Activated T-cell treated with anti-CD3 and anti-CD28 coated beads, Interleukin-2, amount 50 U/mL, for 4 hours (primary cell): Measurements from ENCODE around the gene IFRD2. TPM values are rescaled to one million over a fixed set of nuclear protein-coding genes. Genes with fewer than 3 reads are reported as not detected.

Source experiments
- ATAC-seq, 2 donors: fragments of 200-7000 bp; cut with Tn5 transposase; one replicate each; pipeline ENCODE4 v1.10.0; 2021
- DNase-seq: peaks from one replicate; pipeline ENCODE4 v3.0.0-alpha.2; 2020
- H3K27me3 Mint-ChIP-seq: one replicate; pipeline ENCODE4 v1.8.0; 2021; ENCODE audit warnings: low read depth, mixed read lengths
- H3K36me3 Mint-ChIP-seq: one replicate; pipeline ENCODE4 v1.8.0; 2022; ENCODE audit warnings: mixed read lengths; ENCODE audit not compliant: insufficient read depth
- H3K4me1 Mint-ChIP-seq: one replicate; pipeline ENCODE4 v1.8.0; 2021; ENCODE audit warnings: low read depth, mixed read lengths
- H3K4me3 Mint-ChIP-seq: one replicate; pipeline ENCODE4 v1.8.0; 2021; ENCODE audit warnings: mild to moderate bottlenecking, moderate library complexity, mixed read lengths
- H3K9me3 Mint-ChIP-seq: one replicate; pipeline ENCODE4 v1.8.0; 2021; ENCODE audit warnings: mixed read lengths
- total RNA-seq, 3 donors: library from RNA; stranded (reverse); gene quantifications; one replicate each; pipeline ENCODE4 v1.2.1, GENCODE V29; 2021

The IFRD2 gene
- total RNA-seq, 3 donors from 2014 or later, result 339 to 366 (median 341) TPM

GRCh38 chr3:50239649-50240048, 52.6 kb downstream of the IFRD2 start:
- ATAC-seq, result no peak

GRCh38 chr3:50238549-50239026, 53.6 kb downstream of the IFRD2 start:
- Mint-ChIP-seq H3K9me3 (no peaks in the 10 kb centered on the region), H3K27me3 (no peaks in the 10 kb centered on the region), H3K4me3 (peak overlapping the region; percentile 95), H3K36me3 (no peaks in the 10 kb centered on the region), H3K4me1 (peaks cover 58% of the 10 kb centered on the region)
- ATAC-seq (no peak), DNase-seq (no peak)

More at GRCh38 chr3:50239649-50240048, 52.6 kb downstream of the IFRD2 start:
- peak overlapping the region; percentile 59 for H3K4me3 Mint-ChIP-seq
- no peak for DNase-seq
- H3K27me3 Mint-ChIP-seq, result no peaks in the 10 kb centered on the region
- H3K36me3 Mint-ChIP-seq, result no peaks in the 10 kb centered on the region
- peaks cover 66% of the 10 kb centered on the region for H3K4me1 Mint-ChIP-seq
- no peaks in the 10 kb centered on the region for H3K9me3 Mint-ChIP-seq

- no peaks in the 10 kb centered on the region for H3K36me3 Mint-ChIP-seq
- H3K27me3 Mint-ChIP-seq, result no peaks in the 10 kb centered on the region
- DNase-seq, result peak; percentile 80
- peaks cover 52% of the 10 kb centered on the region for H3K4me1 Mint-ChIP-seq
- no peaks in the 10 kb centered on the region for H3K9me3 Mint-ChIP-seq
- peak; percentile 56 to 59 for ATAC-seq
- H3K4me3 Mint-ChIP-seq, result peak overlapping the region; percentile 95
Observed at GRCh38 chr3:50237754-50238548, 54.3 kb downstream of the IFRD2 start.

Other genes with a start within 250 kb of the IFRD2 start
- gene RBM5, start 203.5 kb downstream of the IFRD2 start, total RNA-seq, result 100 to 1,000 TPM in 2 of 3 donors, 10 to 100 TPM in 1; 96.6 to 122 (median 112) TPM
- gene SEMA3F, start 137.1 kb downstream of the IFRD2 start, total RNA-seq, result under 1 TPM; 0.19 to 0.24 (median 0.23) TPM
- gene GNAT1, start 100.8 kb downstream of the IFRD2 start, total RNA-seq, result not detected
- gene SLC38A3, start 87.2 kb downstream of the IFRD2 start, total RNA-seq, result under 1 TPM in 2 of 3 donors, not detected in 1; 0.08 to 0.52 TPM
- 100 to 1,000 TPM; 160 to 175 (median 172) TPM for gene GNAI2, start 56.2 kb downstream of the IFRD2 start, total RNA-seq
- under 1 TPM; 0.35 to 0.55 (median 0.52) TPM for gene SEMA3B, start 23.3 kb downstream of the IFRD2 start, total RNA-seq
- under 1 TPM in 1 of 3 donors, not detected in 2; 0.13 TPM for gene LSMEM2, start 13.3 kb downstream of the IFRD2 start, total RNA-seq
- 10 to 100 TPM in 1 of 3 donors, 1 to 10 TPM in 2; 4.9 to 10.3 (median 7.2) TPM for gene HYAL3, start 7.0 kb upstream of the IFRD2 start, total RNA-seq
- 10 to 100 TPM; 17.5 to 21.7 (median 21.1) TPM for gene NAA80, start 7.0 kb upstream of the IFRD2 start, total RNA-seq
- gene HYAL1, start 11.1 kb upstream of the IFRD2 start, total RNA-seq, result under 1 TPM in 2 of 3 donors, not detected in 1; 0.24 to 0.82 TPM
- gene HYAL2, start 30.3 kb upstream of the IFRD2 start, total RNA-seq, result 10 to 100 TPM; 17.0 to 19.5 (median 19.2) TPM
- gene TUSC2, start 35.8 kb upstream of the IFRD2 start, total RNA-seq, result 10 to 100 TPM; 40.8 to 48.7 (median 48.5) TPM
- gene RASSF1, start 48.4 kb upstream of the IFRD2 start, total RNA-seq, result 10 to 100 TPM; 33.7 to 40.3 (median 37.3) TPM
- gene ZMYND10, start 53.3 kb upstream of the IFRD2 start, total RNA-seq, result 1 to 10 TPM in 1 of 3 donors, under 1 TPM in 2; 0.71 to 1.0 (median 0.96) TPM
- gene NPRL2, start 58.3 kb upstream of the IFRD2 start, total RNA-seq, result 10 to 100 TPM; 34.0 to 46.9 (median 37.0) TPM
- 10 to 100 TPM; 31.8 to 35.3 (median 33.1) TPM for gene CYB561D2, start 58.4 kb upstream of the IFRD2 start, total RNA-seq
- gene TMEM115, start 67.1 kb upstream of the IFRD2 start, total RNA-seq, result 10 to 100 TPM; 25.2 to 27.4 (median 25.4) TPM
- gene CACNA2D2, start 211.2 kb upstream of the IFRD2 start, total RNA-seq, result under 1 TPM; 0.35 to 0.90 (median 0.58) TPM